GM12878 (cell line): ENCODE results near the gene TIPRL. TPM values are rescaled to one million over a fixed set of nuclear protein-coding genes. Genes with fewer than 3 reads are reported as not detected.

Experiments
- BHLHE40 ChIP-seq, 2 experiments: fragments of 450-650 bp in 1 of 2; IDR thresholded peaks; 2 replicates each; pipeline ENCODE4 v1.6.1; 2011 to 2017; ENCODE audit warnings: low read depth in 2 of 2, borderline replicate concordance in 1 of 2, improper control_type of control experiment in 1 of 2, low read length in 1 of 2, mild to moderate bottlenecking in 1 of 2
- CBX5 ChIP-seq: sonication (generic); IDR thresholded peaks from 2 replicates; pipeline ENCODE4 v1.6.1; 2016; ENCODE audit warnings: low read depth, moderate library complexity, mild to moderate bottlenecking, inconsistent platforms
- CHD1 ChIP-seq: IDR thresholded peaks from 2 replicates; pipeline ENCODE4 v1.6.1; 2012; ENCODE audit warnings: low read depth, low read length, improper control_type of control experiment
- E2F8 ChIP-seq: fragments of 450-650 bp; IDR thresholded peaks from 2 replicates; pipeline ENCODE4 v1.6.1; 2018; ENCODE audit warnings: mild to moderate bottlenecking, low read depth, moderate library complexity; ENCODE audit not compliant: partially characterized antibody
- HCFC1 ChIP-seq: fragments of 150-350 bp; IDR thresholded peaks from 2 replicates; pipeline ENCODE4 v1.6.1; 2014; ENCODE audit warnings: low read length
- HDGF ChIP-seq: fragments of 450-650 bp; IDR thresholded peaks from 2 replicates; pipeline ENCODE4 v1.6.1; 2016; ENCODE audit warnings: antibody characterized with exemption
- IKZF1 ChIP-seq: fragments of 450-650 bp; conservative IDR thresholded peaks from 2 replicates; pipeline ENCODE4 v1.6.1; 2017; ENCODE audit warnings: antibody characterized with exemption, mild to moderate bottlenecking
- IRF4 ChIP-seq: IDR thresholded peaks from 2 replicates; pipeline ENCODE4 v1.6.1; 2011; ENCODE audit warnings: low read depth, low read length
- NKRF ChIP-seq: fragments of 450-650 bp; conservative IDR thresholded peaks from 2 replicates; pipeline ENCODE4 v1.6.1; 2017; ENCODE audit warnings: mild to moderate bottlenecking, moderate library complexity
- NRF1 ChIP-seq: conservative IDR thresholded peaks from 2 replicates; pipeline ENCODE4 v1.6.1; 2011; ENCODE audit warnings: mild to moderate bottlenecking, low read depth, low read length, improper control_type of control experiment
- POLR2AphosphoS2 ChIP-seq: IDR thresholded peaks from 2 replicates; pipeline ENCODE4 v1.6.1; 2011; ENCODE audit warnings: low read depth, mild to moderate bottlenecking, low read length, improper control_type of control experiment, moderate library complexity
- POLR2AphosphoS5 ChIP-seq: IDR thresholded peaks from 2 replicates; pipeline ENCODE4 v1.6.1; 2011; ENCODE audit warnings: mild to moderate bottlenecking, low read length, inconsistent platforms
- REST ChIP-seq: IDR thresholded peaks from 2 replicates; pipeline ENCODE4 v1.6.1; 2012; ENCODE audit warnings: mild to moderate bottlenecking, low read depth, low read length
- SMARCA5 ChIP-seq: fragments of 450-650 bp; IDR thresholded peaks from 2 replicates; pipeline ENCODE4 v1.6.1; 2017; ENCODE audit warnings: mild to moderate bottlenecking
- SMC3 ChIP-seq: IDR thresholded peaks from 2 replicates; pipeline ENCODE4 v1.6.1; 2011; ENCODE audit warnings: low read length, improper control_type of control experiment, borderline replicate concordance
- SPI1 ChIP-seq: IDR thresholded peaks from 2 replicates; pipeline ENCODE4 v1.6.1; 2011; ENCODE audit warnings: low read depth, mild to moderate bottlenecking, low read length, moderate library complexity, borderline replicate concordance; ENCODE audit not compliant: insufficient read depth
- SUZ12 ChIP-seq: fragments of 200-600 bp; sonication (generic); IDR thresholded peaks from one replicate; pipeline ENCODE4 v1.6.1; 2018; ENCODE audit warnings: antibody characterized with exemption, mild to moderate bottlenecking; ENCODE audit not compliant: unreplicated experiment
- polyA plus RNA-seq, 11 experiments: library from polyadenylated mRNA; depleted of rRNA in 4 of 11; unstranded in 6 of 11; stranded (reverse) in 5 of 11; fragments of >200 nt; fragmentation: Nextera tagmentation in 4 of 11; fragmentation: Illumina TruSeq in 1 of 11; extraction: Ambion mirVana in 4 of 11; extraction: Trizol in 1 of 11; gene quantifications; 1 replicate in 1 of 11; 2 replicates in 10 of 11; pipeline versions ENCODE4 v1.2.1 to v1.2.3, GENCODE V29; 2011 to 2016; ENCODE audit warnings: inconsistent platforms in 2 of 11, missing spikeins in 2 of 11, low read depth in 1 of 11
- total RNA-seq, 4 experiments: library from RNA; depleted of rRNA in 3 of 4; stranded (reverse); fragments of >200 nt in 3 of 4; fragmentation: Illumina TruSeq in 1 of 4; extraction: Trizol in 1 of 4; gene quantifications; 2 replicates each; pipeline versions ENCODE4 v1.2.1 to v1.2.3, GENCODE V29; 2013 to 2021
- TF ChIP-seq, protein P1 (sequence below): IDR thresholded peaks from 2 replicates; pipeline ENCODE4 v1.6.1; 2012; ENCODE audit warnings: low read depth, low read length, improper control_type of control experiment
- TF ChIP-seq, protein P2 (sequence below): fragments of 450-650 bp; IDR thresholded peaks from 2 replicates; pipeline ENCODE4 v1.6.1; 2017; ENCODE audit warnings: borderline replicate concordance

The TIPRL gene
- total and polyA plus RNA-seq, 10 of the 15 experiments (the other 5 are each of a cell fraction or from before 2014, with no cell fraction given): 36.4 to 72.1 (median 49.9) TPM

GRCh38 chr1:168234846-168235547 lies 56.2 kb downstream of the TIPRL start (continued):
- TF ChIP-seq E2F8: no peak
- TF ChIP-seq REST: no peak
- peak; percentile 54; the same call in 1 of the 2 replicates for TF ChIP-seq POLR2AphosphoS5
- TF ChIP-seq HCFC1: no peak
- no peak for TF ChIP-seq HDGF
- TF ChIP-seq SUZ12: no peak
- TF ChIP-seq BHLHE40 (IDR thresholded peaks at IDR 0.05; ENCODE audit: borderline replicate concordance in 1 of 2, low read depth in 2 of 2, low read length in 1 of 2): no peak
- TF ChIP-seq, protein P1, sequence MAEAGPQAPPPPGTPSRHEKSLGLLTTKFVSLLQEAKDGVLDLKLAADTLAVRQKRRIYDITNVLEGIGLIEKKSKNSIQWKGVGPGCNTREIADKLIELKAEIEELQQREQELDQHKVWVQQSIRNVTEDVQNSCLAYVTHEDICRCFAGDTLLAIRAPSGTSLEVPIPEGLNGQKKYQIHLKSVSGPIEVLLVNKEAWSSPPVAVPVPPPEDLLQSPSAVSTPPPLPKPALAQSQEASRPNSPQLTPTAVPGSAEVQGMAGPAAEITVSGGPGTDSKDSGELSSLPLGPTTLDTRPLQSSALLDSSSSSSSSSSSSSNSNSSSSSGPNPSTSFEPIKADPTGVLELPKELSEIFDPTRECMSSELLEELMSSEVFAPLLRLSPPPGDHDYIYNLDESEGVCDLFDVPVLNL: no peak
- TF ChIP-seq NRF1: no peak
- TF ChIP-seq CHD1: no peak
- 0 out of 2 replicates have a peak, but pooled peaks have one; percentile 38 for TF ChIP-seq IRF4
- TF ChIP-seq SPI1: no peak
- peak; percentile 50; the same call in 1 of the 2 replicates for TF ChIP-seq SMC3
- TF ChIP-seq, protein P2, sequence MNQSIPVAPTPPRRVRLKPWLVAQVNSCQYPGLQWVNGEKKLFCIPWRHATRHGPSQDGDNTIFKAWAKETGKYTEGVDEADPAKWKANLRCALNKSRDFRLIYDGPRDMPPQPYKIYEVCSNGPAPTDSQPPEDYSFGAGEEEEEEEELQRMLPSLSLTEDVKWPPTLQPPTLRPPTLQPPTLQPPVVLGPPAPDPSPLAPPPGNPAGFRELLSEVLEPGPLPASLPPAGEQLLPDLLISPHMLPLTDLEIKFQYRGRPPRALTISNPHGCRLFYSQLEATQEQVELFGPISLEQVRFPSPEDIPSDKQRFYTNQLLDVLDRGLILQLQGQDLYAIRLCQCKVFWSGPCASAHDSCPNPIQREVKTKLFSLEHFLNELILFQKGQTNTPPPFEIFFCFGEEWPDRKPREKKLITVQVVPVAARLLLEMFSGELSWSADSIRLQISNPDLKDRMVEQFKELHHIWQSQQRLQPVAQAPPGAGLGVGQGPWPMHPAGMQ: no peak
- no peak for TF ChIP-seq IKZF1
- TF ChIP-seq NKRF: no peak
- TF ChIP-seq SMARCA5: no peak
- no peak for TF ChIP-seq POLR2AphosphoS2
- no peak for TF ChIP-seq CBX5
